22Rv1 (cell line): ENCODE results near the gene NSMCE1.

Experiments used
- H3K27ac ChIP-seq: fragments of 450-650 bp; 2 replicates; pipeline ENCODE4 v1.5.1; 2017
- CTCF ChIP-seq: fragments of 450-650 bp; IDR thresholded peaks from 2 replicates; pipeline ENCODE4 v1.5.1; 2017; ENCODE audit warnings: mild to moderate bottlenecking
- ZFX ChIP-seq: fragments of 450-650 bp; IDR thresholded peaks from 2 replicates; pipeline ENCODE4 v1.6.1; 2017; ENCODE audit warnings: antibody characterized with exemption, borderline replicate concordance

NSMCE1 gene

GRCh38 chr16:27221576-27222248 lies 46.9 kb downstream of the NSMCE1 start:
- H3K27ac ChIP-seq: no peak overlapping the region
- no peak for TF ChIP-seq CTCF
- TF ChIP-seq ZFX: no peak

GRCh38 chr16:27220991-27221390 lies 47.6 kb downstream of the NSMCE1 start:
- no peak overlapping the region for H3K27ac ChIP-seq
- no peak for TF ChIP-seq CTCF
- TF ChIP-seq ZFX: no peak

- TF ChIP-seq ZFX (no peak), CTCF (no peak)
- no peak overlapping the region for H3K27ac ChIP-seq
Measured at GRCh38 chr16:27220527-27220926, 48.0 kb downstream of the NSMCE1 start.

GRCh38 chr16:27220120-27220519 lies 48.5 kb downstream of the NSMCE1 start:
- H3K27ac ChIP-seq: no peak overlapping the region
- TF ChIP-seq CTCF (no peak), ZFX (no peak)

GRCh38 chr16:27219161-27219560 lies 49.4 kb downstream of the NSMCE1 start:
- no peak overlapping the region for H3K27ac ChIP-seq
- no peak for TF ChIP-seq CTCF
- no peak for TF ChIP-seq ZFX

GRCh38 chr16:27218756-27219155 lies 49.8 kb downstream of the NSMCE1 start:
- H3K27ac ChIP-seq: no peak overlapping the region
- TF ChIP-seq ZFX: no peak
- no peak for TF ChIP-seq CTCF

- H3K27ac ChIP-seq: no peak overlapping the region
- TF ChIP-seq ZFX (no peak), CTCF (no peak)
Measured at GRCh38 chr16:27217256-27217655, 51.3 kb downstream of the NSMCE1 start.
